ENCODE results near the gene ARHGEF18.
"Not testable (repeated sequence)": the region's sequence is repeated elsewhere in the genome, so short reads cannot be mapped to it uniquely, and the experiment has no call there.

Gene ARHGEF18

DNA sequence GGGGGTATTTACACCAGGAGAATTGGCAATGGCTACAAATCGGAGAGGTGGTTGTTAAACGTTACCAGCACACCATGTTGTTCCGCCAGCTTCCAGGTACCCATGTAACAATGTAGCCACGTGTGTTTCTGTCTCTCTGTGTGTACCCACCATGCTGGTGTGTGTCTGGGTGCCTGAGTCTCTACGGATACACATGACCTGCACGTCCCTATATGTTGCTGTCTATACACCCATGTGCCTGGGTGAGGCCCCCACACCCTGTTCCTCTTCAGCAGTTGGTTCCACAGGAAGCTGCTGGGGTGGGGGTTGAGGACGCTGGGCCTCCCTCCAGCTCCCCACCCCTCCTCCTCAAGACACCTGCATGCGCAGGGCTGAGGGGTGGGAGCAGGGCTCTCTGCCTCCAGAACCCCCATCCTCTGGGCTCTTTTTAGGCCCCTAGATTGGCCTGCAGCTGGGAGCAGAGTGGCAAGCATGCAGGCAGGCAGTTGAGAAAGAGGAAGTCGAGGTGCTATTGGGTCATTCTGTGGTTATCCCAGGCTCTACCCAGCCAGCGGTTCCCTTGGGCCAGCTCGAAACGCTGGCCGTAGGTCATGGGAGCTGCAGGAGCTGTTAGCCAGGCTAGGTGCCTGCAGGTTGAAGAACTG is at the start of gene ARHGEF18:
ARHGEF18 (plus strand) TSS at position 351 of the 644 bp plus-strand sequence. CDS start 13,954 bp downstream, outside the sequence.
- peaks cover 73% of the 10 kb centered on the region for H3K4me1 Mint-ChIP-seq
- peaks cover 33% of the 10 kb centered on the region for H3K36me3 Mint-ChIP-seq
- CTCF ChIA-PET: interaction anchor here (1.1 to 1.4 kb wide), 4 partner anchors 8 to 19 kb away, joined by 3 to 5 read pairs (median 4); no protein-coding TSS in a partner anchor
- H3K9me3 Mint-ChIP-seq: peaks cover 12% of the 10 kb centered on the region
- H3K4me3 Mint-ChIP-seq: peak within 1 kb of the TSS; percentile 86
- H3K27ac Mint-ChIP-seq: peak within 1 kb of the TSS; percentile 97
- DNase-seq: peak; percentile 81
- no peaks in the 10 kb centered on the region for H3K27me3 Mint-ChIP-seq

DNA sequence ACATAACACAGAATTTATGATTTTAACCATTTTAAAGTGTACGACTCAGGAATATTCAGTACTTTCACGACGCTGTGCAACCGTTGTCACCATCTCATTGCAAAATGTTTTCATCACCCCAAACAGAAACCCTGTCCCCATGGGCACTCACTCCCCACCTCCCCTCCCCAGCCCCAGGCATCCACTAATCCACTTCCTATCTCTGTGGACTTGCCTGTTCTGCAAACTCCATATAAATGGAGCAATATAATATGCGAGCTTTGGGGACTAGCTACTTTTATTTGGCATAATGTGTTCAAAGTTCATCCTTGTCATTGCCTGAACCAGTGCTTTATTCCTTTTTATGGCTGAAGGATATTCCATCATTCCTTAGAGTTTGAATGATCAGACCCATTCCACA is 47.2 kb upstream of the ARHGEF18 start:
- CTCF ChIA-PET: interaction anchor here (1.3 kb wide), 1 partner anchor 39 kb away, joined by 3 read pairs; no protein-coding TSS in a partner anchor
- H3K4me3 Mint-ChIP-seq: no peak overlapping the region
- no peak for DNase-seq
- no peaks in the 10 kb centered on the region for H3K36me3 Mint-ChIP-seq
- no peaks in the 10 kb centered on the region for H3K9me3 Mint-ChIP-seq
- H3K4me1 Mint-ChIP-seq: no peaks in the 10 kb centered on the region
- peaks cover 39% of the 10 kb centered on the region for H3K27me3 Mint-ChIP-seq
- no peak overlapping the region for H3K27ac Mint-ChIP-seq

DNA sequence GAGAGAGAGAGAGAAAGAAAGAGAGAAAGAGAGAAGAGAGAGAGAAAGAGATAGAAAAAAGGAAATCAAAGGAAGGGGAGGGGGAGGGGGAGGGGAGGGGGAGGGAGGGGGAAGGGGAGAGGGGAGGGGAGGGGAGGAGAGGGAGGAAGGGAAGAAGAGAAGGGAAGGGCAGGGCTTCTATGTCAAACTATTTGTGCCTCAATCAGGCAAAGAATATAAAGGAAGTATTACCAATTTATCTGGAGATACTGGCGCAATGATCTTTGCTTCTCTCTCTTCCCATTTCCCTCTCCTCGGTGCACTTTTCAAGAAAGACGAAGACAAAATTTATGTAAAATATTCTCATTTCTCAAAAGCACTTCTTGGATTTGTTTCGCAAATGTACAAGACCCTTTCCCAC is 45.3 kb upstream of the ARHGEF18 start:
- Mint-ChIP-seq H3K36me3 (no peaks in the 10 kb centered on the region), H3K4me1 (no peaks in the 10 kb centered on the region), H3K9me3 (no peaks in the 10 kb centered on the region), H3K27me3 (peaks cover 22% of the 10 kb centered on the region), H3K27ac (no peak overlapping the region), H3K4me3 (no peak overlapping the region)
- CTCF ChIA-PET: no interaction called here
- no peak for DNase-seq

DNA sequence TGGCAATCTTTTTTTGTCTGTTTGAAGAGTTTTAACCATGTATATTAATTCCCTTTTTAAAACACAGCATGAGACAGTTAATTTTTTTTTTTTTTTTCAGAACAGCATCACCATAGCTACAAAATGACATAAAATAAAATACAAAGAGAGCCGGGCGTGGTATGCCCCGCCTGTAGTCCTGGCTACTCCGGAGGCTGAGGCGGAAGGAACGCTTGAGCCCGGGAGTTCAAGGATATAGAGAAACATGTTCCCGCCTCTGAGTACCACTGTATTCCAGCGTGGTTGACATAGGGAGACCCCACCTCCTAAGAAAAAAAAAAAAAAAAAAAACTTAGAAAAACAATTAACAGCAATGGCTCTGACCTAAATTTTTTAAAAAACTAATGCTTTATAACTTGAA is 44.5 kb upstream of the ARHGEF18 start:
- Mint-ChIP-seq H3K4me1 (no peaks in the 10 kb centered on the region), H3K36me3 (no peaks in the 10 kb centered on the region), H3K9me3 (no peaks in the 10 kb centered on the region), H3K4me3 (no peak overlapping the region), H3K27me3 (peaks cover 20% of the 10 kb centered on the region), H3K27ac (no peak overlapping the region)
- no peak for DNase-seq
- CTCF ChIA-PET: no interaction called here

DNA sequence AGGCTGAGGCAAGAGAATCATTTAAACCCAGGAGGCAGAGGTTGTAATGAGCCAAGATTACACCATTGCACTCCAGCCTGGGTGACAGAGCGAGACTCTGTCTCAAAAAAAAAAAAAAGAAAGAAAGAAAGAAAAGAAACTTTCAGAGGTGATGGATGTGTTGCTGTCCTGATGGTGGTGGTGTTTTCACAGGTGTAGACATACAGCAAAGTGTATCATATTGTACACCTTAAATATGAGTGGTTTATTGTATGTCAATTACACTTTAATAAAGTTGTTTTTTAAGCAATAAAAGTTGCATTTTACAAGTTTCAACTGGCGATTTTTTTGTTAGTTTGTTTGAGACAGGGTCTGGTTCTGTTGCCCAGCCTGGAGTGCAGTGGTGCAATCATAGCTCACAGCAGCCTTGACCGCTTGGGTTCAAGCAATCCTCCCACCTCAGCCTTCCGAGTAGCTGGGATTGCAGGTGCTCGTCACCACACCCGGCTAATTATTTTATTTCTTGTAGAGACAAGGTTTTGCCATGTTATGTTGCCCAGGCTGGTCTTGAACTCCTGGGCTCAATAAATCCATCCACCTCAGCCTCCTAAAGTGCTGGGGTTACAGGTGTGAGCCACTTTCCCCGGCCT is 41.0 kb upstream of the ARHGEF18 start:
- no peak for DNase-seq
- Mint-ChIP-seq H3K4me3 (no peak overlapping the region), H3K27ac (no peak overlapping the region), H3K27me3 (peaks cover 10% of the 10 kb centered on the region), H3K36me3 (no peaks in the 10 kb centered on the region), H3K4me1 (no peaks in the 10 kb centered on the region), H3K9me3 (no peaks in the 10 kb centered on the region)
- CTCF ChIA-PET: no interaction called here

DNA sequence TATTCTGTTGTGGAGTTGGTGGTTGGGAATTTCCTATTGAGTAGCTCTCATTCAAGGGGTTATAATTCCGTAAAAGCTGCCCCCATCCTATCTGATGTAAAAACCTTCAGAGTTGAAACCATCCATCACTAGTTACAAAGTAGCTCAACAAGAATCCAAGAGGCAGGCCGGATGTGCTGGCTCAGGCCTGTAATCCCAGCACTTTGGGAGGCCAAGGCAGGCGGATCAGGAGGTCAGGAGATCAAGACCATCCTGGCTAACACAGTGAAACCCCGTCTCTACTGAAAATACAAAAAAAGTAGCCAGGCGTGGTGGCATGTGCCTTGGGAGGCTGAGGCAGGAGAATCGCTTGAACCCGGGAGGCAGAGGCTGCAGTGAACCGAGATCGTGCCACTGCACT is 40.4 kb upstream of the ARHGEF18 start:
- CTCF ChIA-PET, H3K27me3 Mint-ChIP-seq, H3K4me1 Mint-ChIP-seq, H3K4me3 Mint-ChIP-seq, DNase-seq, H3K27ac Mint-ChIP-seq, H3K36me3 Mint-ChIP-seq, H3K9me3 Mint-ChIP-seq: not testable (repeated sequence)

GRCh38 chr19:7311911-7312310 is 36.8 kb upstream of the ARHGEF18 start:
- no peak overlapping the region for H3K4me3 Mint-ChIP-seq
- H3K36me3 Mint-ChIP-seq: no peaks in the 10 kb centered on the region
- H3K4me1 Mint-ChIP-seq: no peaks in the 10 kb centered on the region
- no peaks in the 10 kb centered on the region for H3K9me3 Mint-ChIP-seq
- CTCF ChIA-PET: no interaction called here
- no peaks in the 10 kb centered on the region for H3K27me3 Mint-ChIP-seq
- no peak overlapping the region for H3K27ac Mint-ChIP-seq
- no peak for DNase-seq

- no peak overlapping the region for H3K4me3 Mint-ChIP-seq
- no peaks in the 10 kb centered on the region for H3K27me3 Mint-ChIP-seq
- no peak for DNase-seq
- H3K9me3 Mint-ChIP-seq: no peaks in the 10 kb centered on the region
- CTCF ChIA-PET: no interaction called here
- no peaks in the 10 kb centered on the region for H3K4me1 Mint-ChIP-seq
- H3K27ac Mint-ChIP-seq: no peak overlapping the region
- H3K36me3 Mint-ChIP-seq: no peaks in the 10 kb centered on the region
Observed at GRCh38 chr19:7312816-7313215, 35.9 kb upstream of the ARHGEF18 start.

GRCh38 chr19:7318176-7318575 is 30.6 kb upstream of the ARHGEF18 start:
- Mint-ChIP-seq H3K27me3 (peaks cover 4% of the 10 kb centered on the region), H3K36me3 (no peaks in the 10 kb centered on the region), H3K4me1 (no peaks in the 10 kb centered on the region), H3K4me3 (no peak overlapping the region), H3K27ac (no peak overlapping the region), H3K9me3 (peaks cover 6% of the 10 kb centered on the region)
- CTCF ChIA-PET: no interaction called here
- no peak for DNase-seq

DNA sequence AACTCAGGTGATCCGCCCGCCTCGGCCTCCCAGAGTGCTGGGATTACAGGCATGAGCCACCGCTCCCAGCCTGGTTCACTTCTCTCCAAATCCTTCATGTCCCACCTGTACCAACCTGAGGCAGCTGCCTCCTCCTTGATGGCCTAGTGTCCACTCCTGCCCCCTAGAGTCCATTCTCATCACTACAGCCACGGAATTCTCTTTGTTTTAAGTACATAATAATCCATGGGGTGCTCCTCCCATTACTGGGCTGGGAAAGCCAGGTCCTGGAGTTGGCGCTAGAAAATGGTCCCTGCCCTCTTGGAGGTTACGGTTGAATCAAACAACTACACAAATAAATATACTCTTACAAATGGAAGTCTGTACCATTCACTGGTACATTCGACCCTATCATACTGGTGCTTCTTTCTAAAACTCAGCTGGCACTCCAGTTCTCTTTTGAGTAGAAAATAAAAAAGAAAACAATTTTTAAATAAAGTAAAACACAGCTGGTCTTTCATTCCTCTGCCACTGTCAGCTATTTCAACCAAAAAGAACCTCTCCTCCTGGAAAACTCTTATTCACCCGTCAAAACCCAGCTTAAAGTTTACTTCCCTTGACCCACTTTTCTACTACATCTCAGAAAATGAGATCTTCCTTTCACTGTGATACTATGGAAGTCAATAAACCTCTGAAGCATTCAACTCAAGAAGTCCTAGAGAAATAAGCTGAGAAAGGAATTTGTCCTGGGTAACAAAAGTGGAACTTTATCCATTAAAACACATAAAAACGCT is 22.4 kb upstream of the ARHGEF18 start:
- CTCF ChIA-PET: interaction anchor here (0.6 to 2.9 kb wide), 8 partner anchors 15 to 256 kb away, joined by 3 to 11 read pairs (median 4); partner anchors contain the start of gene MCOLN1

GRCh38 chr19:7327802-7328201 is 20.9 kb upstream of the ARHGEF18 start:
- CTCF ChIA-PET: interaction anchor here (1.0 to 1.5 kb wide), 2 partner anchors 14 to 463 kb away, joined by 3 to 6 read pairs; no protein-coding TSS in a partner anchor
- no peak overlapping the region for H3K4me3 Mint-ChIP-seq
- peaks cover 10% of the 10 kb centered on the region for H3K27me3 Mint-ChIP-seq
- H3K36me3 Mint-ChIP-seq: no peaks in the 10 kb centered on the region
- H3K4me1 Mint-ChIP-seq: no peaks in the 10 kb centered on the region
- H3K27ac Mint-ChIP-seq: no peak overlapping the region
- H3K9me3 Mint-ChIP-seq: peaks cover 8% of the 10 kb centered on the region
- no peak for DNase-seq

More for the DNA sequence above, 22.4 kb upstream of the ARHGEF18 start:
- no peak overlapping the region for H3K4me3 Mint-ChIP-seq
- H3K4me1 Mint-ChIP-seq: no peaks in the 10 kb centered on the region
- peaks cover 8% of the 10 kb centered on the region for H3K9me3 Mint-ChIP-seq
- H3K36me3 Mint-ChIP-seq: no peaks in the 10 kb centered on the region
- H3K27ac Mint-ChIP-seq: no peak overlapping the region
- peak; percentile 66 for DNase-seq
- H3K27me3 Mint-ChIP-seq: peaks cover 10% of the 10 kb centered on the region

DNA sequence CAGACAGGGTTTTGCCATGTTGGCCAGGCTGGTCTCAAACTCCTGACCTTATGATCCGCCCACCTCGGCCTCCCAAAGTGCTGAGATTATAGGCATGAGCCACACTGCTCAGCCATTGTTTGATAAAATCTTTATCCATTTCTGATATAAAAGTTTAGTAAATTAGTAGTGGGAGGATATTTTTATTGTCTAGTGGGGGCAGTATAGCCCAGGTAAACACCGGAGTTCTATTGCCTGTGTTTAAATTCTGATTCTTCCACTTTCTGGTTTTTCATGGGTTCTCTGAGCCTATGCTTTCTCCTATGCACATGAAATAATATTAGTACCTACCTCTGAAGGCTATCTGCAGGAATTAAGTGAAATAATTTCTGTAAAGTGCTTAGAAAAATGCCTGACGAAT is 20.1 kb upstream of the ARHGEF18 start:
- no peaks in the 10 kb centered on the region for H3K4me1 Mint-ChIP-seq
- CTCF ChIA-PET: interaction anchor here (2.2 kb wide), 1 partner anchor 12 kb away, joined by 8 read pairs; no protein-coding TSS in a partner anchor
- peaks cover 8% of the 10 kb centered on the region for H3K9me3 Mint-ChIP-seq

GRCh38 chr19:7331446-7331845 is 17.3 kb upstream of the ARHGEF18 start:
- DNase-seq: no peak
- no peaks in the 10 kb centered on the region for H3K9me3 Mint-ChIP-seq
- CTCF ChIA-PET: no interaction called here
- no peaks in the 10 kb centered on the region for H3K36me3 Mint-ChIP-seq
- H3K4me3 Mint-ChIP-seq: no peak overlapping the region
- no peak overlapping the region for H3K27ac Mint-ChIP-seq
- no peaks in the 10 kb centered on the region for H3K4me1 Mint-ChIP-seq
- H3K27me3 Mint-ChIP-seq: peaks cover 11% of the 10 kb centered on the region

More for the DNA sequence above, 20.1 kb upstream of the ARHGEF18 start:
- no peaks in the 10 kb centered on the region for H3K36me3 Mint-ChIP-seq
- DNase-seq: no peak
- no peak overlapping the region for H3K27ac Mint-ChIP-seq
- no peak overlapping the region for H3K4me3 Mint-ChIP-seq
- peaks cover 14% of the 10 kb centered on the region for H3K27me3 Mint-ChIP-seq
